Thyroid gland (tissue), 4 donors: ENCODE data around the gene ZNF618. TPM values are rescaled to one million over a fixed set of nuclear protein-coding genes. Genes with fewer than 3 reads are reported as not detected.

ENCODE experiments used
- DNase-seq, 2 donors: peaks; one replicate each; pipeline ENCODE4 v3.0.0-alpha.2; 2019
- H3K27ac ChIP-seq, 3 donors: fragments of 200-600 bp; sonication (generic); 1 replicate in 2 of 3; 2 replicates in 1 of 3; pipeline ENCODE4 v1.5.1; 2016 to 2019; ENCODE audit warnings: mild to moderate bottlenecking in 1 of 3, moderate library complexity in 1 of 3
- H3K27me3 ChIP-seq: fragments of 200-600 bp; sonication (generic); one replicate; pipeline ENCODE4 v1.5.1; 2019
- H3K36me3 ChIP-seq, 2 donors: fragments of 200-600 bp; sonication (generic); one replicate each; pipeline ENCODE4 v1.5.1; 2016 to 2019
- H3K4me1 ChIP-seq, 2 donors: fragments of 200-600 bp; sonication (generic); one replicate each; pipeline ENCODE4 v1.5.1; 2017 to 2019
- H3K4me3 ChIP-seq, 3 donors: fragments of 200-600 bp; sonication (generic); replicated peaks in 1 of 3; 1 replicate in 2 of 3; 2 replicates in 1 of 3; pipeline ENCODE4 v1.5.1; 2016; ENCODE audit warnings: mild to moderate bottlenecking in 1 of 3
- H3K9me3 ChIP-seq: fragments of 200-600 bp; sonication (generic); one replicate; pipeline ENCODE4 v1.5.1; 2017
- CTCF ChIP-seq, 6 experiments: fragments of 200-600 bp in 3 of 6; fragments of 450-650 bp in 3 of 6; sonication (generic) in 3 of 6; IDR thresholded peaks; one replicate each; pipeline ENCODE4 v1.5.1; 2016 to 2019; ENCODE audit warnings: antibody characterized with exemption in 6 of 6, mild to moderate bottlenecking in 2 of 6, inconsistent platforms in 1 of 6, moderate library complexity in 1 of 6
- POLR2A ChIP-seq, 2 donors: fragments of 450-650 bp; IDR thresholded peaks; one replicate each; pipeline ENCODE4 v1.6.1; 2017; ENCODE audit warnings: antibody characterized with exemption in 2 of 2, mild to moderate bottlenecking in 2 of 2, moderate library complexity in 1 of 2
- WGBS, 2 donors: methylation state at CpG; one replicate each; pipeline ENCODE4 v1.1.5; 2017; 5-methylcytosine and 5-hydroxymethylcytosine counted together
- intact Hi-C: fragments of 100-400 bp; cut with DNase I; formaldehyde crosslinking; loops from one replicate; pipeline ENCODE4 v1.15.1; 2023
- total RNA-seq, 4 donors: library from RNA; depleted of rRNA; stranded (reverse); fragments of >200 nt; gene quantifications; one replicate each; pipeline ENCODE4 v1.2.3, GENCODE V29; 2016

Gene ZNF618
- total RNA-seq, 4 donors from 2014 or later: 9.9 to 17.5 (median 15.5) TPM

GRCh38 chr9:113945784-113946183, 69.7 kb downstream of the ZNF618 start:
- no peaks in the 10 kb centered on the region for H3K27me3 ChIP-seq
- no peak for DNase-seq
- WGBS, 2 donors: 82 to 89% methylated on average over 8 of the region's 8 CpGs
- no peak overlapping the region for H3K27ac ChIP-seq
- no peak overlapping the region for H3K4me3 ChIP-seq
- intact Hi-C loops: no loop called here
- H3K36me3 ChIP-seq: no peaks in the 10 kb centered on the region
- peaks cover 0 to 7% of the 10 kb centered on the region in 2 donors for H3K4me1 ChIP-seq
- TF ChIP-seq POLR2A (IDR thresholded peaks at IDR 0.05) (no peak), CTCF (IDR thresholded peaks at IDR 0.05) (no peak)
- H3K9me3 ChIP-seq: no peaks in the 10 kb centered on the region

- Histone ChIP-seq H3K27ac (no peak overlapping the region), H3K27me3 (no peaks in the 10 kb centered on the region), H3K4me3 (no peak overlapping the region), H3K4me1 (peaks cover 0 to 4% of the 10 kb centered on the region in 2 donors), H3K36me3 (no peaks in the 10 kb centered on the region), H3K9me3 (no peaks in the 10 kb centered on the region)
- intact Hi-C loops: no loop called here
- no peak for DNase-seq
- 93% methylated on average over 11 of the region's 11 CpGs for WGBS, 2 donors
- TF ChIP-seq CTCF (IDR thresholded peaks at IDR 0.05): no peak
- no peak for TF ChIP-seq POLR2A (IDR thresholded peaks at IDR 0.05)
Measured at GRCh38 chr9:113946496-113947115, 70.5 kb downstream of the ZNF618 start.

- no peak for DNase-seq
- WGBS, 2 donors: 82 to 85% methylated on average over 8 of the region's 8 CpGs
- H3K27me3 ChIP-seq: no peaks in the 10 kb centered on the region
- intact Hi-C loops: no loop called here
- H3K4me1 ChIP-seq: no peaks in the 10 kb centered on the region
- no peaks in the 10 kb centered on the region for H3K9me3 ChIP-seq
- no peak for TF ChIP-seq CTCF (IDR thresholded peaks at IDR 0.05)
- H3K27ac ChIP-seq: no peak overlapping the region
- no peaks in the 10 kb centered on the region for H3K36me3 ChIP-seq
- H3K4me3 ChIP-seq: no peak overlapping the region
Measured at GRCh38 chr9:113947941-113948340, 71.8 kb downstream of the ZNF618 start.

- intact Hi-C loops: no loop called here
Measured at GRCh38 chr9:113948891-113949570, 72.9 kb downstream of the ZNF618 start.

More at GRCh38 chr9:113948891-113949570, 72.9 kb downstream of the ZNF618 start:
- H3K9me3 ChIP-seq: no peaks in the 10 kb centered on the region
- DNase-seq: no peak
- no peak overlapping the region for H3K4me3 ChIP-seq
- H3K36me3 ChIP-seq: no peaks in the 10 kb centered on the region
- 77 to 79% methylated on average over 11 of the region's 11 CpGs for WGBS, 2 donors
- no peak overlapping the region for H3K27ac ChIP-seq
- no peaks in the 10 kb centered on the region for H3K27me3 ChIP-seq
- peaks cover 0 to under 1% of the 10 kb centered on the region in 2 donors for H3K4me1 ChIP-seq
- no peak for TF ChIP-seq CTCF (IDR thresholded peaks at IDR 0.05)
- no peak for TF ChIP-seq POLR2A (IDR thresholded peaks at IDR 0.05)
